Stimulated activated CD4-positive, alpha-beta T cell treated with anti-CD3 and anti-CD28 coated beads, Interleukin-4, amount 100 ng/mL, for 24 hours (primary cell): Measurements from ENCODE around the gene G6PC3.
"Not testable (repeated sequence)": the region's sequence is repeated elsewhere in the genome, so short reads cannot be mapped to it uniquely, and the experiment has no call there.

Experiments
- DNase-seq: peaks from one replicate; pipeline ENCODE4 v3.0.0-alpha.2; 2020

The G6PC3 gene

GRCh38 chr17:44085908-44086307 is 15.4 kb downstream of the G6PC3 start:
- DNase-seq = no peak

DNA sequence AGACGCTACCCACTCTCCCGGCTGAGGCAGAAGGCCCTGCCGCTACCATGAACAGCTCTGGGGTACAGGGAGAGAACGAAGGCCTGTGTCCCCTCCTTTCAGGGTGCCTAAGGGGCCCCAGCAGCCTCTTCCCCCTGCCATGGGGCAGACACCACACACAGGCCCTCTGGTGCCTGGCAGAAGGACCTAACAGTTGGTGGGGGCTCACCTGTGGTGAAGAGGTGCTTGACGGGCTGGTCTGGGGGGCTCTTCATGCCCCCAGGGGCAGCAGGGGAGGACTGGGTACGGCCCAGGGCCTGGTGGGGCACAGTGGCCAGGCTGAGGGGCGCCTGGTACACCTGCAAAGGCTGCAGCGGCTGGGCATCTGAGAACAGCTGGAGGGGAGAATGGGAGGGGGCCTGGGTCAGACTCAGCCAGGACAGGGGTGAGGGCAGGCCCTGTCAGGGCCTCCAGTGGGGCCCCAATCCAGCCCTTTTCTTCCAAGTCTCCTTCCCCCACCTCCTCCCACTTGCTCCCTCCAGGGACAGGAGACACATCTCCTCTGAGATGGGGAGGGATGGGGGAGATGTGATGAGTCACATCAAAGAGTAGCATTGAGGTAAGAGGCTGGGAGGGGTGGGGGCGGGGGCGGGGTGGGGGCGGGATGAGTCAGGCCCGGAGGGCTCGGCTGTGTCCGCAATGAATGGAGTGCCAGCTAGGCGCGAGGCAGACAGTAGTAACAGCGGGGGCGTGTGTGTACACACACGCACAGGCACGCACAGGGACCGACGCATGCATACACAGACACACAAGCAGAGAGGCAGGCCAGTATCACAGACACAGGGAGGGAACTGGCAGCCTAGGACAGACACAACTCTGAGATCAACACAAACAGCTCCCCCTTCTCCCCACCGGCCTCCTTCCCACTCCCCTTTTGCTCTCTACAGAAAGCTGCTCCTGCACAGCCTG is 16.1 kb downstream of the G6PC3 start:
- DNase-seq = peak; percentile 71

- DNase-seq = no peak
Observed at GRCh38 chr17:44087319-44087718, 16.8 kb downstream of the G6PC3 start.

DNA sequence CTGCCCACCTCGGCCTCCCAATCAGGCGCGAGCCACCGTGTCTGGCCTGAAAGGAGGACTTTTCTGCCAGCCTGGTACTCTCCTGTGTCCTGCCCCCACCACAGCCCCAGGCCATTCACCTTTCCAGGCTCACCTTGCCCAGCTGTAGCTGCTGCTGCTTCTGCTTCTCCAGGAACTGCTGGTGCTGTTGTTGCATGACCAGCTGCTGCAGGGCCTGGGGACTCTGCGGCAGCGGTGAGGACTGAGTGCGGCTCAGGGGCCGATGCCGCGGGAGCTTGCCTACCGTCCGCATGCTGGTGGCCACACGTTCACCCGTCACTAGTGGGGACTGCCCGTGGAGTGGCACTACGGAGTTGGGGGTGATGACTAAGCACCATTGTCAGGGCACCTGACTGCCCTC is 17.7 kb downstream of the G6PC3 start:
- no peak for DNase-seq

DNA sequence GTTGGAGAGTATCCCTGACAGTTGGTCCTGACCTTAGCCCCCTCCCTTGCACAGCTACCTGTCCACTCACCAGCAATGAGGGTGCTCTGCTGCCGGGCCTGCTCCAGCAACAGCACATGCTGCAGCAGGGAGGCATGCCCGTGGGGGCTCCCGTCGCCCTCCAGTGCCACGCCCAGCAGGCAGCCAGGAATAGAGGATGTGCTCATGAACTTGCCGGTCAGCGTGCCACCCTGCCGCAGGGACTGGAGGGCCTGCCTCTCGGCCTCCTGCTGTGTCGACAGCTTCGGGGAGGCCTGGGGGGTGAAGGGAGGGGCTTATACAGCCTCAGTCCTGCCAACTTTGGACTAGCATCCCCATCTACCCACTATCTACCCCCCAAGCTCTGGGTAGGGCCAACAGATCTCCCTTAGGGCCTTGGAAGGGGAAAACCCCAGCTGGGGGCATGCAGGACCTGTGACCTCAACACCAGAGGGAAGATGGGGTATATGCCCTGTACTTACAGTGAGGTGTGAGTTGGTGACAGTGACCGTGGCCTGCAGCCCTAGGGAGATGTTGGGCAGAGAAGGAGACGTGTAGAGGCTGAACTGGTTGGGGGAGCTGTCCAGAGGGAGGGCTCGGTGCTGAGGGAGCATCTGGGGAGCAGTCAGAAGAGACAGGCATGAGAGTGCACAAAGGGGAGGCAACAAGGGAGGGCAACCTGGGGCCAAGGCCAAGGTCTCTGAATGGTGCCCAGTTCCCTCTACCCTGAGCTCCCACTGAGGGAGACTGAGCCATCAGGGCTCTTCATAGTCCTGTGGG is 20.9 kb downstream of the G6PC3 start:
- no peak for DNase-seq

DNA sequence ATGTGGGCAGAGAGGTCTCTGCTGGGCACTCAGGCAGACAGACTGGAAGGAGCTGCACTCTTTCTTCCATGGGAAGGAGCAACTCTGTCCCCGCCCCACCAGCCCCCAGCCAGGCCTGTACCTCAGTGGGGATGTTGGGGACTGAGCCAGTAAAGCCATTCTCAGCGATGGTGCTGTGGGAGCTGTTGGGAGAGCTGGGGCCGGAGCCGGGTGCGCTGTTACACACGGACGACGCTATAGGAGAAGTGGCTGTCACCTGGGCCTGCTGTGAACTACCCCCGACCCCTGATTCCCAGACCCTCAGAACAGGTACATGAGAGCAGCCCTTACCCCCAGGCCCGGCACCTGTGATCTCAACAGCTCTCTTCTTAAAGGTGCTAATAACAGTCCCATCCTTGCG is 21.5 kb downstream of the G6PC3 start:
- no peak for DNase-seq

- no peak for DNase-seq
Observed at GRCh38 chr17:44093231-44093900, 22.8 kb downstream of the G6PC3 start.

- no peak for DNase-seq
Observed at GRCh38 chr17:44094701-44095387, 24.3 kb downstream of the G6PC3 start.

- no peak for DNase-seq
Observed at GRCh38 chr17:44095388-44095646, 24.8 kb downstream of the G6PC3 start.

- DNase-seq = no peak
Observed at GRCh38 chr17:44095647-44096496, 25.3 kb downstream of the G6PC3 start.

DNA sequence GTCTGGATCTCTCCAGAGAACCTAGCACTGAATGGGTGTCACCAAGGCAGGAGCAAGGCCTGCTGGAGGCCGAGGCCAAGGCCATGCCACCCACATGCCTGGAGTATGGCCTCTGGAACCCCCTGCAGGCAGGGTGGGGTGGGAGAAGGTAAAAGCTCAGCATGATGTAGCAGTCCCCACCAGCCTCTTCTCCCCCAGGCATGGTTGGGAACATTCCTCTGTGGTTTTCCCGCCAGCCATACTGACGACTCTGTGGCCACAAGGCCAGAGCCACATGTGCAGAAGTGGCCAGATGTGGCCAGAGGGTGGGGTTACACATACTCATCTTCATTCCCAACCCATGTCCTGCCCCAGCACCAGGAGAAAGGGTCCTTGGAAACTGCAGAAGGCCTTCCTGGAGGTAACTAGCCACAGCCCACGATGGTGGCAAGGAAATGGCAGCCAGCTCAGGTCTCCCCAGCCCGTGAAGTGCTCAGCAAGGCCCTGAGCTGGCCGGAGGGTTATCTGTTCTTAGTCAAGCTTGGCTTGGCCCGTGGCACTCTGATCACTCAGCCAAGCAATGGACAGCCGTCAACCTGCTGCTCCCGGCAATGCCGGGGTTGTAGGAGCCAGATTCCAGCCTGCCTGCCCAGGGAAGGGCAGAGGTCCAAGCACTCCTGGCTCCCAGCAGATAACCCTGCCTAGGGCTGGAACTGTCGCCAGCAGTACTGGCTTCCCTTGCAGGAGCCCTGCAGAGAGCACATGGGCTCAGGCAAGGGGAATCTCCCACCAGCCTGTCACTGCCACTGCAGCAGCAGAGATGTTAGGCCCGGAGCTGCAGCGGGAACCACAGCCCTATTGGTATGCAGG is 26.8 kb downstream of the G6PC3 start:
- DNase-seq = no peak

- not testable (repeated sequence) for DNase-seq
Observed at GRCh38 chr17:44101858-44102257, 31.3 kb downstream of the G6PC3 start.

DNA sequence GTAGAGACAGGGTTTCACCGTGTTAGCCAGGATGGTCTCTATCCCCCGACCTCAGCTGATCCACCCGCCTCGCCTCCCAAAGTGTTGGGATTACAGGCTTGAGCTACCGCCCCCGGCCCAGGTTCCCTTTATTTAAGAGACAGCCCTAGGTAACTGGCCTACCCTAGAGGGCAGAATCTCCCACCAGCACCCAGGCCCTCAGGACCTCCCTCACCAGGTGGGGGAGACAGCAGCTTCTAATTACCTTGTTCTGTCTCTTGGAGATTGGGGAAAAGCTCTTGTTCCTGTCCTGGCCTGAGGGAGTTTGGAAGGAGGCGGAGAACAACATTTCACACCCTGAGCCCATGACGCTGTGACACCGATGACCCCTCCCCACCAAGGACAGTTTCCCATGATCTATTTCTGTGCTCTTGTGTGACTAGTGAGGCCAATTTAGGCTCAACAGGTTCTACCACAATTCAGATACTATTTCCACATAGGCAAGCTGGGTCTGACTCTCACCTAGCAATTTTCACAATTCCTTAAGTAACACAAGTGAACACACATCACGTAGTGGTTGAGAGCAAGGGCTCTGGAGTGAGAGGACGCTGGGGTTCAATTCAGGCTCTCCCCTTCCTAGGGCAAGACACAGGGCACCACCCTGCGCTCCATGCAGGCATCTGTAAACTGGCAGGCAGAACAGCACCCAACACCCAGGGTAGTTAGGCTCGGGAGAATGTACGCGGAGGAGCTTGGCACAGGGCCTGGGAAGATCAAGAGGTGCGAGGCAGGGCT is 32.5 kb downstream of the G6PC3 start:
- no peak for DNase-seq

- DNase-seq = no peak
Observed at GRCh38 chr17:44105483-44105882, 34.9 kb downstream of the G6PC3 start.

- DNase-seq = no peak
Observed at GRCh38 chr17:44105941-44106340, 35.4 kb downstream of the G6PC3 start.

DNA sequence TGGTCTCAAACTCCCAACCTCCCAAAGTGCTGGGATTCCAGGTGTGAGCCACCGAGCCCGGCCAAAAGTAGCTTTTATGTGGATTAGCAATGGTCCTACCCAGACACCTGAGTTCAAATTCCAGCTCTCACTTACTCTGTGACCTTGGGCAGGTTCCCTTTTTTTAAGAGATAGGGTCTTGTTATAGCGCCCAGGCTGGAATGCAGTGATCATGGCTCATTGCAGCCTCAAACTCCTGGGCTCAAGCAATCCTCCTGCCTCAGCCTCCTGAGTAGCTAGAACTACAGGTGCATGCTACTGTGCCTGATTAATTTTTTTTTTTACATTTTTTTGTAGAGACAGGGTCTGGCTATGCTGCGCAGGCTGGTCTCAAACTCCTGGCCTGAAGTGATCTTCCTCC is 36.3 kb downstream of the G6PC3 start:
- DNase-seq = no peak

DNA sequence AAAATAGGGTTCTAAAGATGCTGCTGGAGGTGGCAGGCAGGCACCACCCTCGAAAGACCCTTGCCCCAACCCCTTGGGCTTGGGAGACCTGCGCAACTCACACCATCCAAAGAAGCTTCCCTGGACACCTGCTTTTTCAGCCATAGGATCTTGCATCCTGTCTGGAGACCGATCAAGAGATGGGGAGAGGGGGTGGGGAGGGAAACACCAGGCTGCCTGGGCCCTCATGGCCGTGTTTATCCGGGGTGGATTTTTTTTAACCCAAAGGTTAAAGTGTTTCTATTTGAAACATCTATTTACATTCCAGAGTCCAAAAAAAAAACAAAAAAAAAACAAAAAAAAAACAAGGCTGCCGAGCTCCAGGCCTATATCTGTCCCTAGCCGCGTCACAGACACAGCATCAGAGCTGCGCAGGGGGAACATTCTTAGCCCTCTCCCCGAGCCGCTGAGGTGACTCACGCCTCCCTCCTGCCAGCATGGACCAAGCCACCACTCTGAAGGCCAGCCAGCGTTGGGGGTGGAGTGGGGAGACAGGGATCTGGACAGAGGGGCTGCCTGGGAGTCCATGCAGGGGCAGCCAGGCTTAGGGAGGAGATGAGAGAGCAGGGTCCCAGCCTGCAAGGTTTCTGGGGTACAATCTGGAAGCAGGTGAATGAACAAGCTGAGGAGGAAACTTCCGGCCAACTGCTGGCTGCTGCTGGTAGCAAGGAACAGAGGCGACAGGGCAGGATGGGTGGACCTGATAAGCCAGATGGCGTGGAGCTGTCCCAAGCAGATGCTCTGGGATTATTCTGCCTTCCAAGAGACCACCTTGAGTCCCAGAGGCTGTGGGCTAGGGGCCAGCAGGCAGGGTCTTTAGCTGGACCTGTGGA is 38.1 kb downstream of the G6PC3 start:
- no peak for DNase-seq

- DNase-seq = no peak
Observed at GRCh38 chr17:44109312-44109630, 38.7 kb downstream of the G6PC3 start.

DNA sequence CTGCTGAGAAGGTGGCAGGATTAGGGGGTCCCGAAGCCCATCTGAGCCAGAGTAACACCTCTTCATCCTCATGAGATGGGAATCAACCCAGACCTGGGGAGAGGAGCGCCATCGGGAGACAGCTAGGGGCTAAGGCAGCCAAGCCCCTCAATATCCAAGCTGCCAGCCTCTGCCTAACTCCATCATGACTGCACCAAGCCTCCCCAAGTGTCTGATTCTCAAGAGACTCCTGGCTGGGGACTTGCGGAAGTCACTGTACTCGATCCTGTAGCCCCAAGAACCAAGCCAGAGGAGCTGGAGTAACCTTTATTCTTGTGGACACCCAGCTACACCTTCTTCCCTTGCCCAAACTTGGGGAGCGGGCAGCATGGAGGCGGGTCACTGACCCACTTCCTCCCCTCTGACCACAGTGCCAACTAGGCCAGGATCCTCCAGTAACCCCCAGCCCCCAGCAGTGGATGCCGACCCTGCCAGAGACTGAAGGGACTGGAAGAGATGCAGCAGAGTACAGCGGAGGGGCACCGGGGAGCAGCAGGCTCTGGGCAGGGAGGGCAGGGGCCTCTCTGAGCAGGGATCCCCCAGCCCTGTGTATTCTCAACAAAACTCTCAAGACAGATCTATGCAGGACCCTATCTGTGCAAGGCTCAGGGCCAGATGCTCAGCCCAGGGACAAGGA is 39.6 kb downstream of the G6PC3 start:
- no peak for DNase-seq
